RPMI8226 (cell line): ENCODE measurements around the gene CHMP6.
A peak's percentile ranks its signal among the peaks of the same experiment; 100 is the strongest.
"Not testable (repeated sequence)": the region's sequence is repeated elsewhere in the genome, so short reads cannot be mapped to it uniquely, and the experiment has no call there.

ENCODE experiments used
- DNase-seq: peaks from one replicate; pipeline ENCODE4 v3.0.0-alpha.2; 2015

CHMP6 gene

GRCh38 chr17:81016575-81016974 is 24.9 kb downstream of the CHMP6 start:
- DNase-seq, result no peak

GRCh38 chr17:81017330-81017729 is 25.7 kb downstream of the CHMP6 start:
- DNase-seq, result not testable (repeated sequence)

GRCh38 chr17:81018044-81018802 is 26.6 kb downstream of the CHMP6 start:
- DNase-seq, result peak; percentile 66

GRCh38 chr17:81019563-81020442 is 28.2 kb downstream of the CHMP6 start:
- no peak for DNase-seq

GRCh38 chr17:81020443-81020766 is 28.8 kb downstream of the CHMP6 start:
- no peak for DNase-seq

- DNase-seq, result no peak
These were observed 29.3 kb downstream of the CHMP6 start for GRCh38 chr17:81020767-81021497.

- DNase-seq, result no peak
These were observed 30.1 kb downstream of the CHMP6 start for GRCh38 chr17:81021531-81022343.

GRCh38 chr17:81022344-81022676 is 30.7 kb downstream of the CHMP6 start:
- no peak for DNase-seq

GRCh38 chr17:81025065-81025740 is 33.6 kb downstream of the CHMP6 start:
- no peak for DNase-seq

GRCh38 chr17:81025741-81026129 is 34.1 kb downstream of the CHMP6 start:
- DNase-seq, result no peak

GRCh38 chr17:81026266-81027036 is 34.8 kb downstream of the CHMP6 start:
- no peak for DNase-seq

- DNase-seq, result no peak
These were observed 35.4 kb downstream of the CHMP6 start for GRCh38 chr17:81027038-81027437.

- DNase-seq, result peak; percentile 68
These were observed 36.2 kb downstream of the CHMP6 start for GRCh38 chr17:81027591-81028505.

- no peak for DNase-seq
These were observed 36.8 kb downstream of the CHMP6 start for GRCh38 chr17:81028506-81028858.

- DNase-seq, result no peak
These were observed 38.2 kb downstream of the CHMP6 start for GRCh38 chr17:81029859-81030258.

GRCh38 chr17:81030312-81030711 is 38.7 kb downstream of the CHMP6 start:
- DNase-seq, result not testable (repeated sequence)

GRCh38 chr17:81030741-81031565 is 39.3 kb downstream of the CHMP6 start:
- peak; percentile 77 for DNase-seq

- DNase-seq, result no peak
These were observed 40.2 kb downstream of the CHMP6 start for GRCh38 chr17:81031566-81032550.
